Activated naive CD8-positive, alpha-beta T cell treated with anti-CD3 and anti-CD28 coated beads for 36 hours (primary cell): ENCODE data around the gene PBX2. TPM values are rescaled to one million over a fixed set of nuclear protein-coding genes. Genes with fewer than 3 reads are reported as not detected.

Experiments
- DNase-seq: peaks from one replicate; pipeline ENCODE4 v3.0.0; 2021
- H3K27ac Mint-ChIP-seq: one replicate; pipeline ENCODE4 v1.8.0; 2022; ENCODE audit warnings: mild to moderate bottlenecking, moderate library complexity, mixed read lengths
- H3K27me3 Mint-ChIP-seq: one replicate; pipeline ENCODE4 v1.8.0; 2022; ENCODE audit warnings: mild to moderate bottlenecking, mixed read lengths
- H3K36me3 Mint-ChIP-seq: one replicate; pipeline ENCODE4 v1.8.0; 2021; ENCODE audit warnings: mild to moderate bottlenecking, mixed read lengths
- H3K4me1 Mint-ChIP-seq: one replicate; pipeline ENCODE4 v1.8.0; 2021; ENCODE audit warnings: mixed read lengths
- H3K4me3 Mint-ChIP-seq: one replicate; pipeline ENCODE4 v1.8.0; 2022; ENCODE audit warnings: mild to moderate bottlenecking, moderate library complexity, mixed read lengths
- H3K9me3 Mint-ChIP-seq: one replicate; pipeline ENCODE4 v1.8.0; 2022; ENCODE audit warnings: mixed read lengths
- total RNA-seq, 2 experiments: library from RNA; stranded (reverse); gene quantifications; one replicate each; pipeline ENCODE4 v1.2.3, GENCODE V29; 2021

Gene PBX2
- 10 to 100 TPM; 56.4 to 56.9 TPM for total RNA-seq

- peak; percentile 70 for DNase-seq
These were observed at the start of gene PBX2 for GRCh38 chr6:32190054-32190851. Gene PBX2 (minus strand): TSS chr6:32190202. CDS start chr6:32189915, 287 bp downstream.

GRCh38 chr6:32239462-32239861, 49.5 kb upstream of the PBX2 start:
- Mint-ChIP-seq H3K36me3 (peaks cover 1% of the 10 kb centered on the region), H3K27me3 (no peaks in the 10 kb centered on the region), H3K27ac (no peak overlapping the region), H3K9me3 (no peaks in the 10 kb centered on the region), H3K4me3 (no peak overlapping the region), H3K4me1 (peaks cover 30% of the 10 kb centered on the region)
- DNase-seq: no peak

More at GRCh38 chr6:32190054-32190851, at the start of gene PBX2:
- H3K4me1 Mint-ChIP-seq: peaks cover 62% of the 10 kb centered on the region
- peaks cover 43% of the 10 kb centered on the region for H3K36me3 Mint-ChIP-seq
- H3K27me3 Mint-ChIP-seq: no peaks in the 10 kb centered on the region
- H3K27ac Mint-ChIP-seq: peak within 1 kb of the TSS; percentile 93
- H3K4me3 Mint-ChIP-seq: peak within 1 kb of the TSS; percentile 92
- no peaks in the 10 kb centered on the region for H3K9me3 Mint-ChIP-seq

- Mint-ChIP-seq H3K4me3 (no peak overlapping the region), H3K9me3 (peaks cover 1% of the 10 kb centered on the region), H3K36me3 (peaks cover 1% of the 10 kb centered on the region), H3K27me3 (no peaks in the 10 kb centered on the region), H3K27ac (no peak overlapping the region), H3K4me1 (peaks cover 9% of the 10 kb centered on the region)
- DNase-seq: no peak
These were observed 44.9 kb upstream of the PBX2 start for GRCh38 chr6:32234934-32235333.

GRCh38 chr6:32226434-32226833, 36.4 kb upstream of the PBX2 start:
- DNase-seq: no peak
- Mint-ChIP-seq H3K27me3 (no peaks in the 10 kb centered on the region), H3K9me3 (no peaks in the 10 kb centered on the region), H3K4me3 (no peak overlapping the region), H3K4me1 (peaks cover 9% of the 10 kb centered on the region), H3K27ac (no peak overlapping the region), H3K36me3 (no peaks in the 10 kb centered on the region)

GRCh38 chr6:32224696-32225095, 34.7 kb upstream of the PBX2 start:
- Mint-ChIP-seq H3K4me1 (peaks cover 9% of the 10 kb centered on the region), H3K4me3 (no peak overlapping the region), H3K27ac (no peak overlapping the region), H3K27me3 (no peaks in the 10 kb centered on the region), H3K36me3 (no peaks in the 10 kb centered on the region), H3K9me3 (no peaks in the 10 kb centered on the region)
- DNase-seq: no peak

GRCh38 chr6:32223258-32224235, 33.5 kb upstream of the PBX2 start, which contains the start of gene NOTCH4:
Gene NOTCH4 (minus strand): TSS chr6:32224067. CDS start chr6:32223928, 139 bp downstream.
- Mint-ChIP-seq H3K36me3 (no peaks in the 10 kb centered on the region), H3K9me3 (no peaks in the 10 kb centered on the region), H3K4me3 (no peak within 1 kb of the TSS), H3K27ac (no peak within 1 kb of the TSS), H3K27me3 (no peaks in the 10 kb centered on the region), H3K4me1 (peaks cover 9% of the 10 kb centered on the region)
- DNase-seq: no peak

- Mint-ChIP-seq H3K27ac (no peak overlapping the region), H3K27me3 (no peaks in the 10 kb centered on the region), H3K4me3 (no peak overlapping the region), H3K36me3 (no peaks in the 10 kb centered on the region), H3K4me1 (peaks cover 9% of the 10 kb centered on the region), H3K9me3 (no peaks in the 10 kb centered on the region)
- no peak for DNase-seq
These were observed 32.6 kb upstream of the PBX2 start for GRCh38 chr6:32222333-32223230.

- Mint-ChIP-seq H3K27me3 (no peaks in the 10 kb centered on the region), H3K9me3 (no peaks in the 10 kb centered on the region), H3K4me3 (no peak overlapping the region), H3K27ac (no peak overlapping the region), H3K4me1 (peaks cover 9% of the 10 kb centered on the region), H3K36me3 (no peaks in the 10 kb centered on the region)
- no peak for DNase-seq
These were observed 30.0 kb upstream of the PBX2 start for GRCh38 chr6:32220021-32220420.

GRCh38 chr6:32218167-32218566, 28.2 kb upstream of the PBX2 start:
- Mint-ChIP-seq H3K27ac (no peak overlapping the region), H3K4me1 (peaks cover 7% of the 10 kb centered on the region), H3K9me3 (no peaks in the 10 kb centered on the region), H3K36me3 (no peaks in the 10 kb centered on the region), H3K4me3 (no peak overlapping the region), H3K27me3 (no peaks in the 10 kb centered on the region)
- no peak for DNase-seq

- Mint-ChIP-seq H3K4me1 (no peaks in the 10 kb centered on the region), H3K9me3 (no peaks in the 10 kb centered on the region), H3K4me3 (no peak overlapping the region), H3K27ac (no peak overlapping the region), H3K27me3 (no peaks in the 10 kb centered on the region), H3K36me3 (no peaks in the 10 kb centered on the region)
- DNase-seq: no peak
These were observed 27.0 kb upstream of the PBX2 start for GRCh38 chr6:32216998-32217397.

- no peaks in the 10 kb centered on the region for H3K27me3 Mint-ChIP-seq
These were observed 26.3 kb upstream of the PBX2 start for GRCh38 chr6:32216285-32216684.

GRCh38 chr6:32215617-32216016, 25.6 kb upstream of the PBX2 start:
- Mint-ChIP-seq H3K4me1 (no peaks in the 10 kb centered on the region), H3K9me3 (no peaks in the 10 kb centered on the region)

More at GRCh38 chr6:32216285-32216684, 26.3 kb upstream of the PBX2 start:
- DNase-seq: no peak
- Mint-ChIP-seq H3K27ac (no peak overlapping the region), H3K36me3 (no peaks in the 10 kb centered on the region), H3K9me3 (no peaks in the 10 kb centered on the region), H3K4me3 (no peak overlapping the region), H3K4me1 (no peaks in the 10 kb centered on the region)

GRCh38 chr6:32214126-32214525, 24.1 kb upstream of the PBX2 start:
- no peaks in the 10 kb centered on the region for H3K36me3 Mint-ChIP-seq
- no peaks in the 10 kb centered on the region for H3K27me3 Mint-ChIP-seq
- no peaks in the 10 kb centered on the region for H3K4me1 Mint-ChIP-seq
- H3K27ac Mint-ChIP-seq: no peak overlapping the region
- H3K4me3 Mint-ChIP-seq: no peak overlapping the region
- no peak for DNase-seq
- H3K9me3 Mint-ChIP-seq: no peaks in the 10 kb centered on the region

More at GRCh38 chr6:32215617-32216016, 25.6 kb upstream of the PBX2 start:
- Mint-ChIP-seq H3K36me3 (no peaks in the 10 kb centered on the region), H3K4me3 (no peak overlapping the region), H3K27ac (no peak overlapping the region), H3K27me3 (no peaks in the 10 kb centered on the region)
- DNase-seq: no peak

- no peak overlapping the region for H3K27ac Mint-ChIP-seq
These were observed 23.6 kb upstream of the PBX2 start for GRCh38 chr6:32213649-32214048.

More at GRCh38 chr6:32213649-32214048, 23.6 kb upstream of the PBX2 start:
- H3K4me3 Mint-ChIP-seq: no peak overlapping the region
- no peaks in the 10 kb centered on the region for H3K36me3 Mint-ChIP-seq
- no peaks in the 10 kb centered on the region for H3K9me3 Mint-ChIP-seq
- no peak for DNase-seq
- H3K27me3 Mint-ChIP-seq: no peaks in the 10 kb centered on the region
- H3K4me1 Mint-ChIP-seq: no peaks in the 10 kb centered on the region
